Thyroid gland (tissue), 4 donors: Measurements from ENCODE around the gene DOCK9. TPM values are rescaled to one million over a fixed set of nuclear protein-coding genes. Genes with fewer than 3 reads are reported as not detected.

Experiments used
- DNase-seq, 2 donors: peaks; one replicate each; pipeline ENCODE4 v3.0.0-alpha.2; 2019
- H3K27ac ChIP-seq, 3 donors: fragments of 200-600 bp; sonication (generic); 1 replicate in 2 of 3; 2 replicates in 1 of 3; pipeline ENCODE4 v1.5.1; 2016 to 2019; ENCODE audit warnings: mild to moderate bottlenecking in 1 of 3, moderate library complexity in 1 of 3
- H3K27me3 ChIP-seq: fragments of 200-600 bp; sonication (generic); one replicate; pipeline ENCODE4 v1.5.1; 2019
- H3K36me3 ChIP-seq, 2 donors: fragments of 200-600 bp; sonication (generic); one replicate each; pipeline ENCODE4 v1.5.1; 2016 to 2019
- H3K4me1 ChIP-seq, 2 donors: fragments of 200-600 bp; sonication (generic); one replicate each; pipeline ENCODE4 v1.5.1; 2017 to 2019
- H3K4me3 ChIP-seq, 3 donors: fragments of 200-600 bp; sonication (generic); replicated peaks in 1 of 3; 1 replicate in 2 of 3; 2 replicates in 1 of 3; pipeline ENCODE4 v1.5.1; 2016; ENCODE audit warnings: mild to moderate bottlenecking in 1 of 3
- H3K9me3 ChIP-seq: fragments of 200-600 bp; sonication (generic); one replicate; pipeline ENCODE4 v1.5.1; 2017
- POLR2A ChIP-seq, 2 donors: fragments of 450-650 bp; IDR thresholded peaks; one replicate each; pipeline ENCODE4 v1.6.1; 2017; ENCODE audit warnings: antibody characterized with exemption in 2 of 2, mild to moderate bottlenecking in 2 of 2, moderate library complexity in 1 of 2
- whole genome bisulfite sequencing, 2 donors: methylation state at CpG; one replicate each; pipeline ENCODE4 v1.1.5; 2017; 5-methylcytosine and 5-hydroxymethylcytosine counted together
- intact Hi-C: fragments of 100-400 bp; cut with DNase I; formaldehyde crosslinking; loops from one replicate; pipeline ENCODE4 v1.15.1; 2023
- total RNA-seq, 4 donors: library from RNA; depleted of rRNA; stranded (reverse); fragments of >200 nt; gene quantifications; one replicate each; pipeline ENCODE4 v1.2.3, GENCODE V29; 2016
- TF ChIP-seq, protein P1 (sequence below), 6 experiments: fragments of 200-600 bp in 3 of 6; fragments of 450-650 bp in 3 of 6; sonication (generic) in 3 of 6; IDR thresholded peaks; one replicate each; pipeline ENCODE4 v1.5.1; 2016 to 2019; ENCODE audit warnings: antibody characterized with exemption in 6 of 6, mild to moderate bottlenecking in 2 of 6, inconsistent platforms in 1 of 6, moderate library complexity in 1 of 6

The DOCK9 gene
- total RNA-seq, 4 donors from 2014 or later = 126 to 240 (median 160) TPM

DNA sequence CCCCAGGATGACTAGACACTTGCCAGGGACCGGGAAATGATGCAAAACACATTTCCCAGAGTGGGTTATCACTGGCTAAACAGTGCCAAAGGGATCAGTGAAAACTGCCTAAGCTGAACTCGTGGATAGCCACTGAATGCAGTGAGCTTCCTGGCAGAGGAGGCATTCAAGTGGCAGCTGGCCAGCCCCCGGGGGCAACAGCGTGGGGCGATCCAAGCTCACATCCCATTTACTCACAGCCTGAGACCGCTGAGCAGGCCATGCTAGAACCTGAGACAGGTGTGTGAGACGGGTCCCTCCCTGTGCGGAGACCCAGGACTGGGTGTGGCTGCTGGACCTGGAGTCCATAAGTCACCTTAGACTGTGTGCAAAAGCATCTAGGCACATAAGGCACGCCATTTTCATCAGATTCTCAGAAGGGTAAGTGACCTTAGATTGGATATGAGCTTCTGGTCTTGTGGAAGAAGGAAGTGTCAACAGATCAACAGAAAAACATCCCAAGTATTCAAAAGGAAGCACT, 173.5 kb downstream of the DOCK9 start:
- H3K27ac ChIP-seq = no peak overlapping the region
- peaks cover 25 to 34% of the 10 kb centered on the region in 2 donors for H3K36me3 ChIP-seq
- TF ChIP-seq, protein P1, sequence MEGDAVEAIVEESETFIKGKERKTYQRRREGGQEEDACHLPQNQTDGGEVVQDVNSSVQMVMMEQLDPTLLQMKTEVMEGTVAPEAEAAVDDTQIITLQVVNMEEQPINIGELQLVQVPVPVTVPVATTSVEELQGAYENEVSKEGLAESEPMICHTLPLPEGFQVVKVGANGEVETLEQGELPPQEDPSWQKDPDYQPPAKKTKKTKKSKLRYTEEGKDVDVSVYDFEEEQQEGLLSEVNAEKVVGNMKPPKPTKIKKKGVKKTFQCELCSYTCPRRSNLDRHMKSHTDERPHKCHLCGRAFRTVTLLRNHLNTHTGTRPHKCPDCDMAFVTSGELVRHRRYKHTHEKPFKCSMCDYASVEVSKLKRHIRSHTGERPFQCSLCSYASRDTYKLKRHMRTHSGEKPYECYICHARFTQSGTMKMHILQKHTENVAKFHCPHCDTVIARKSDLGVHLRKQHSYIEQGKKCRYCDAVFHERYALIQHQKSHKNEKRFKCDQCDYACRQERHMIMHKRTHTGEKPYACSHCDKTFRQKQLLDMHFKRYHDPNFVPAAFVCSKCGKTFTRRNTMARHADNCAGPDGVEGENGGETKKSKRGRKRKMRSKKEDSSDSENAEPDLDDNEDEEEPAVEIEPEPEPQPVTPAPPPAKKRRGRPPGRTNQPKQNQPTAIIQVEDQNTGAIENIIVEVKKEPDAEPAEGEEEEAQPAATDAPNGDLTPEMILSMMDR (IDR thresholded peaks at IDR 0.05) = no peak
- intact Hi-C loops = no loop called here
- no peak for DNase-seq
- H3K27me3 ChIP-seq = no peaks in the 10 kb centered on the region
- H3K4me3 ChIP-seq = no peak overlapping the region
- 88 to 89% methylated on average over 9 of the region's 9 CpGs for WGBS, 2 donors
- H3K9me3 ChIP-seq = no peaks in the 10 kb centered on the region
- H3K4me1 ChIP-seq = no peaks in the 10 kb centered on the region

DNA sequence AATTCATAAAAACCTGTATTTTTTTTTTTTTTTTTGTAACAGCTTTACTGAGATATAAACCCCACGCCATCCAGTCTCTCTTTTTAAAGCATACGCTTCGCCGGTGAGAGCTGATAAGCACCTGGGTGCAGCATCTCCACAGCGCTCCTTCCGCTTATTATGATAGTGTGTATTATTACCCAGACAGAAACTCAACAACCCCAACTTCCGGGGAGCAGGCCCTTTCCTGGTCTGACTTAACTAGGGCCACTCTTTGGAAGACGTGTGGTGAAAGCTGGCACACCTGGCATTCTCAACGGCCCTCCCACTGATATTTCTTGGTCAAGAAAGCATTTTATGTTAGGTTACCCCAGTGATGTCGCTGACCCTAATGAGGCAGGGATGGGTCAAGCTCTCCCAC, 173.9 kb downstream of the DOCK9 start:
- intact Hi-C loops = no loop called here
- WGBS, 2 donors = 96 to 97% methylated on average over 10 of the region's 10 CpGs
- no peak for TF ChIP-seq POLR2A (IDR thresholded peaks at IDR 0.05)
- TF ChIP-seq, protein P1 (IDR thresholded peaks at IDR 0.05) = no peak
- H3K9me3 ChIP-seq = no peaks in the 10 kb centered on the region
- no peak overlapping the region for H3K27ac ChIP-seq
- no peaks in the 10 kb centered on the region for H3K27me3 ChIP-seq
- H3K36me3 ChIP-seq = peaks cover 25 to 34% of the 10 kb centered on the region in 2 donors
- no peak for DNase-seq
- no peak overlapping the region for H3K4me3 ChIP-seq
- H3K4me1 ChIP-seq = no peaks in the 10 kb centered on the region

- intact Hi-C loops = no loop called here
- no peak overlapping the region for H3K4me3 ChIP-seq
- TF ChIP-seq, protein P1 (IDR thresholded peaks at IDR 0.05) = no peak
- no peak for TF ChIP-seq POLR2A (IDR thresholded peaks at IDR 0.05)
- no peak overlapping the region for H3K27ac ChIP-seq
- peaks cover 2% of the 10 kb centered on the region in 2 donors for H3K4me1 ChIP-seq
- no peak for DNase-seq
- H3K36me3 ChIP-seq = peaks cover 29 to 34% of the 10 kb centered on the region in 2 donors
- H3K9me3 ChIP-seq = no peaks in the 10 kb centered on the region
- no peaks in the 10 kb centered on the region for H3K27me3 ChIP-seq
- WGBS, 2 donors = 91% methylated on average over 7 of the region's 7 CpGs
Measured at GRCh38 chr13:98803111-98803561, 174.7 kb downstream of the DOCK9 start.

DNA sequence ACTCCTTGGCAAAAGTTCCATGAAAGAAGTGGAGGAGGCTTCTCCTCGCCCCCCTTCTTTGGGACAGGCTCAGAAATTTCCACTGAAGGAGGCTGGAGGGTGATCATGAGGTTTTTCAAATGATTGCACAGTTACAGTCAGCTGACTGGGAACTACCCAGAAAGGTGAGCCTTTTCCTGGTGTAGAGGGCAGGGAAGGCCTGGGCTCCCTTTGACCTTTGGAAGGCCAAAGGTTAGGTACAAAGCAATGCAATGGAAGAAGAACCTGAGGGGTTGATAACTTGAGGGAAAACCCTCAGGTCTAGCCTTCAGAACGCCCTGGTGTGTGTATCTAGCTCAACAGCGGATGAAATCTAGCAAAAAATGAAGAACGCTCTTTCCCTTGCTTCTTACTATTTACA, 175.3 kb downstream of the DOCK9 start:
- DNase-seq = no peak
- H3K36me3 ChIP-seq = peaks cover 33 to 34% of the 10 kb centered on the region in 2 donors
- no peaks in the 10 kb centered on the region for H3K9me3 ChIP-seq
- H3K4me3 ChIP-seq = no peak overlapping the region
- H3K27me3 ChIP-seq = no peaks in the 10 kb centered on the region
- WGBS, 2 donors = 94 to 98% methylated on average over 4 of the region's 4 CpGs
- H3K27ac ChIP-seq = no peak overlapping the region
- TF ChIP-seq, protein P1 (IDR thresholded peaks at IDR 0.05) = no peak
- no peak for TF ChIP-seq POLR2A (IDR thresholded peaks at IDR 0.05)
- intact Hi-C loops = no loop called here
- peaks cover 6 to 7% of the 10 kb centered on the region in 2 donors for H3K4me1 ChIP-seq

DNA sequence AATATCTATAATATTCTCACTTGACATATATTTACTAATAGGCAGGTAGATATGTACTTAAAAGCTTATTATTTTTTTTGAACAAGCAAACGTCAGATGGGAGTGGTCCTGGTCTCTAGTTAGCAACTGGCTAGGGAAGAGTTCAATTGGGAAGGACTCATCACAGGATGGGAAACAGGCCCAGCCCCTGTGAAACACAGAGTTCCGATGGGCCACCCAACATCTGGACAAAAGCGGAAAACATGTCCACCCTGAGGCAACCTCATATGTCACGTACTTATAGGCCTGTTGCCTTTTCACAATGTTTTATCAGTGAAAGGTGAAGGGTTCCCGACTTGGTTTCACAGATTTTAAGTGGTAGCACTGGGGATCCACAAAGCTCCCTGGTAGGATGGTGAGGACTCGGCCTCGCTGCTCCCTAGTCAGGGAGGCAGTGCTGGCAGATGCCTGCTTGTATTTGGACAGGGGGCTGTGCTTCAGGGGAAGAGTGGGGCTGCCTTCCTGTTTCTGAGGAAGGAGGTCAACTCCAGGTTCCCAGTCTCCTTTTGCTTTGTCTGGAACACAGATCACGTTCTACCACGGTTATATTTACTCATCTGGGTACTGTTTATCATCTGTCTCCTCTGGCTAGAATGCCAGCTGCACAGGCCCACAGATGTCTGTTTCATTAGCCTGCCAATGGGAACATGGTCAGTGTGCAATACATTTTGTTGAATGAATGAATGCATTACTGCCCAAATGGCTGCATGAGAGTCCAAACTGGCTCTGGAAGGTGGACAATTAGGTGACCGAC, 176.0 kb downstream of the DOCK9 start:
- Histone ChIP-seq H3K9me3 (no peaks in the 10 kb centered on the region), H3K27me3 (no peaks in the 10 kb centered on the region), H3K4me1 (peaks cover 7 to 11% of the 10 kb centered on the region in 2 donors), H3K36me3 (peaks cover 30 to 35% of the 10 kb centered on the region in 2 donors), H3K27ac (no peak overlapping the region), H3K4me3 (no peak overlapping the region)
- 82 to 87% methylated on average over 10 of the region's 10 CpGs for WGBS, 2 donors
- intact Hi-C loops = no loop called here
- no peak for TF ChIP-seq POLR2A (IDR thresholded peaks at IDR 0.05)
- TF ChIP-seq, protein P1 (IDR thresholded peaks at IDR 0.05) = no peak
- DNase-seq = peak in 1 of 2 donors; percentile 12
